ENCODE measurements around the gene ADAT1. TPM values are rescaled to one million over a fixed set of nuclear protein-coding genes. Genes with fewer than 3 reads are reported as not detected.
A peak's percentile ranks its signal among the peaks of the same experiment; 100 is the strongest.

The ADAT1 gene
- total and polyA plus RNA-seq, 2 of the 8 experiments (the other 6 are each of a cell fraction or from before 2014, with no cell fraction given): 30.7 to 44.7 TPM

- Histone ChIP-seq H3K36me3 (ENCODE audit: control insufficient read depth in 2 of 4, insufficient read depth in 4 of 4, low read length in 3 of 4) (peaks cover 10 to 71% (median 52%) of the 10 kb centered on the region in 4 experiments), H3K27ac (ENCODE audit: low read depth, low read length) (no peak overlapping the region), H2AFZ (ENCODE audit: low read length) (no peak overlapping the region), H2BK5ac (ENCODE audit: low read depth, low read length) (no peak overlapping the region), H3K23ac (ENCODE audit: insufficient read length) (no peak overlapping the region), H3K4me3 (ENCODE audit: extremely low read depth in 1 of 4, insufficient read depth in 2 of 4, low read depth in 3 of 4, low read length in 4 of 4) (no peak overlapping the region), H2BK20ac (ENCODE audit: low read length) (no peak overlapping the region), H2BK120ac (replicated peaks; ENCODE audit: low read depth, low read length) (no peak overlapping the region), H3K14ac (ENCODE audit: insufficient read length) (no peak overlapping the region), H3K4ac (replicated peaks; ENCODE audit: insufficient read length, low read depth, low read length) (no peak overlapping the region), H2AK5ac (ENCODE audit: low read depth, low read length) (no peak overlapping the region), H3K23me2 (ENCODE audit: low read depth, low read length) (no peaks in the 10 kb centered on the region), H3K79me1 (ENCODE audit: low read depth, low read length) (no peaks in the 10 kb centered on the region; the same call in 1 of the 2 replicates), H3K56ac (replicated peaks; ENCODE audit: insufficient read length, low read depth, low read length) (no peak overlapping the region), H3K27me3 (replicated peaks in 1 of 4; ENCODE audit: control insufficient read depth in 3 of 4, extremely low read depth in 1 of 4, insufficient read depth in 3 of 4, low read length in 3 of 4) (no peaks in the 10 kb centered on the region), H3K4me1 (replicated peaks in 1 of 4; ENCODE audit: control insufficient read depth in 3 of 4, insufficient read depth in 4 of 4, low read length in 3 of 4) (no peaks in the 10 kb centered on the region), H3K4me2 (ENCODE audit: insufficient read depth in 1 of 2, low read depth in 2 of 2, low read length in 2 of 2) (no peak overlapping the region), H2BK12ac (ENCODE audit: low read depth, low read length) (no peak overlapping the region), H3K18ac (ENCODE audit: extremely low read depth, low read length) (no peak overlapping the region), H4K8ac (ENCODE audit: extremely low read depth, insufficient read depth, low read length) (peak overlapping the region; percentile 18; the same call in 1 of the 2 replicates), H3K9ac (replicated peaks in 1 of 4; ENCODE audit: extremely low read depth in 1 of 4, low read depth in 3 of 4, low read length in 3 of 4) (no peak overlapping the region), H4K91ac (replicated peaks; ENCODE audit: insufficient read length, low read length) (no peak overlapping the region), H4K20me1 (replicated peaks in 1 of 2; ENCODE audit: control insufficient read depth in 1 of 2, insufficient read depth in 2 of 2, low read length in 2 of 2) (peaks cover 0 to 2% of the 10 kb centered on the region in 2 experiments), H3K79me2 (ENCODE audit: control insufficient read depth in 1 of 2, insufficient read depth in 2 of 2, low read length in 2 of 2) (no peaks in the 10 kb centered on the region), H2BK15ac (ENCODE audit: low read length) (no peak overlapping the region), H4K5ac (ENCODE audit: insufficient read length, low read depth, low read length) (no peak overlapping the region), H3K9me3 (ENCODE audit: insufficient read depth in 2 of 2, low read depth in 1 of 2, low read length in 1 of 2) (no peaks in the 10 kb centered on the region)
- TF ChIP-seq YY1 (IDR thresholded peaks at IDR 0.05; ENCODE audit: low read depth, low read length) (no peak), RXRA (IDR thresholded peaks at IDR 0.05; ENCODE audit: insufficient read depth, low read depth, low read length) (no peak), KDM1A (IDR thresholded peaks at IDR 0.05; ENCODE audit: borderline replicate concordance, low read length) (no peak), HDAC2 (IDR thresholded peaks at IDR 0.05; ENCODE audit: borderline replicate concordance in 1 of 2, low read depth in 2 of 2, low read length in 2 of 2) (no peak), CTBP2 (IDR thresholded peaks at IDR 0.05; ENCODE audit: borderline replicate concordance, insufficient read depth, insufficient read length, low read length) (no peak), SP4 (IDR thresholded peaks at IDR 0.05; ENCODE audit: low read length) (no peak), EP300 (IDR thresholded peaks at IDR 0.05; ENCODE audit: borderline replicate concordance in 1 of 2, low read depth in 2 of 2, low read length in 2 of 2) (no peak), RFX5 (IDR thresholded peaks at IDR 0.05; ENCODE audit: borderline replicate concordance, low read depth, low read length) (no peak)
- CTCF ChIA-PET (ENCODE audit: partially characterized antibody): interaction anchor here (0.6 to 1.1 kb wide), 4 partner anchors 9 to 137 kb away, joined by 3 read pairs; no protein-coding TSS in a partner anchor
- DNase-seq (ENCODE audit: low read depth in 1 of 2, low spot score in 2 of 2) (no peak), FAIRE-seq (no peak)
- WGBS, 2 experiments (ENCODE audit: extremely low coverage in 1 of 2, insufficient coverage in 1 of 2, insufficient read length in 1 of 2, insufficient replicate concordance in 2 of 2, low coverage in 1 of 2, low lambda C conversion rate in 2 of 2, missing lambda C conversion rate in 1 of 2): 92% methylated on average over 2 of the region's 2 CpGs; no CpG with 5 or more reads in 1 of the 2 experiments
- POLR2A ChIA-PET (ENCODE audit: partially characterized antibody): interaction anchor here (0.6 to 1.4 kb wide), 8 partner anchors 9 to 1452 kb away, joined by 3 to 5 read pairs (median 4); no protein-coding TSS in a partner anchor
Observed at GRCh38 chr16:75615619-75616018, 7.5 kb downstream of the ADAT1 start.

Data from H1 (cell line).